A549 (cell line): ENCODE data around the gene MMP24OS. TPM values are rescaled to one million over a fixed set of nuclear protein-coding genes. Genes with fewer than 3 reads are reported as not detected.
A peak's percentile ranks its signal among the peaks of the same experiment; 100 is the strongest.

ENCODE experiments used
- ATAC-seq, 2 experiments: fragments of 200-7000 bp in 1 of 2; fragments of >200 bp in 1 of 2; cut with Nextera tagmentation in 1 of 2; cut with Tn5 transposase in 1 of 2; 3 replicates each; pipeline versions ENCODE4 v1.8.0 to v1.9.1; 2018 to 2020; ENCODE audit warnings: mild to moderate bottlenecking in 1 of 2, moderate library complexity in 1 of 2
- CTCF ChIA-PET: fragments of 300-600 bp; sonication (Branson Sonifier 250); formaldehyde crosslinking; extraction: SDS; loops from one replicate; lab custom pipeline; 2021; ENCODE audit warnings: antibody characterized with exemption, inconsistent platforms; lab: Yijun Ruan, JAX
- POLR2A ChIA-PET: fragments of 350-600 bp; formaldehyde crosslinking; extraction: SDS; loops from one replicate; lab custom pipeline; 2021; ENCODE audit warnings: antibody characterized with exemption, inconsistent platforms; lab: Yijun Ruan, JAX
- DNase-seq, 2 experiments: peaks; one replicate each; pipeline versions ENCODE4 v3.0.0 to v3.0.0-alpha.2; 2011 to 2016; ENCODE audit warnings: low read depth in 1 of 2, low spot score in 1 of 2
- FAIRE-seq: peaks from 2 replicates; lab custom pipeline; 2011; peaks lifted over from hg19 to GRCh38; lab: Jason Lieb, UNC
- H3K27ac ChIP-seq, 2 experiments: fragments of >200 bp; sonication (Bioruptor Twin); formaldehyde crosslinking; 3 replicates each; pipeline ENCODE4 v1.5.1; 2016 to 2017
- H3K4me1 ChIP-seq: fragments of >200 bp; sonication (Bioruptor Twin); formaldehyde crosslinking; 3 replicates; pipeline ENCODE4 v1.6.1; 2016
- H3K4me2 ChIP-seq: fragments of >200 bp; sonication (Bioruptor Twin); formaldehyde crosslinking; 3 replicates; pipeline ENCODE4 v1.6.1; 2016
- H3K4me3 ChIP-seq: fragments of >200 bp; sonication (Bioruptor Twin); formaldehyde crosslinking; 3 replicates; pipeline ENCODE4 v1.5.1; 2016
- H3K9me3 ChIP-seq: fragments of >200 bp; sonication (Bioruptor Twin); formaldehyde crosslinking; 3 replicates; pipeline ENCODE4 v1.6.1; 2016
- BCL3 ChIP-seq: fragments of >200 bp; sonication (Bioruptor Twin); formaldehyde crosslinking; IDR thresholded peaks from 3 replicates; pipeline ENCODE4 v1.6.1; 2016
- CBX2 ChIP-seq: fragments of 200-600 bp; sonication (generic); IDR thresholded peaks from 2 replicates; pipeline ENCODE4 v1.6.1; 2016; ENCODE audit warnings: low read depth, mild to moderate bottlenecking, borderline replicate concordance
- CBX8 ChIP-seq: fragments of 200-600 bp; sonication (generic); IDR thresholded peaks from 2 replicates; pipeline ENCODE4 v1.6.1; 2016
- CHD2 ChIP-seq: fragments of 150-350 bp; IDR thresholded peaks from 2 replicates; pipeline ENCODE4 v1.6.1; 2014; ENCODE audit warnings: low read length; ENCODE audit not compliant: partially characterized antibody
- E2F6 ChIP-seq: IDR thresholded peaks from 2 replicates; pipeline ENCODE4 v1.6.1; 2012; ENCODE audit warnings: low read depth, borderline replicate concordance
- EHMT2 ChIP-seq: fragments of 200-600 bp; sonication (generic); IDR thresholded peaks from 2 replicates; pipeline ENCODE4 v1.6.1; 2016; ENCODE audit warnings: antibody characterized with exemption, low read depth, mild to moderate bottlenecking, moderate library complexity
- ELK1 ChIP-seq: fragments of 150-350 bp; IDR thresholded peaks from 2 replicates; pipeline ENCODE4 v1.6.1; 2014; ENCODE audit warnings: low read depth, mild to moderate bottlenecking, low read length
- FOSB ChIP-seq: fragments of 250-450 bp; sonication (Bioruptor Pico); IDR thresholded peaks from 2 replicates; pipeline ENCODE4 v1.5.0; 2020; ENCODE audit warnings: mild to moderate bottlenecking, moderate library complexity
- HEYL ChIP-seq: fragments of 250-450 bp; sonication (Bioruptor Pico); IDR thresholded peaks from 2 replicates; pipeline ENCODE4 v1.8.0; 2021; ENCODE audit warnings: mild to moderate bottlenecking, moderate library complexity
- HOXA7 ChIP-seq: fragments of 250-450 bp; sonication (Bioruptor Pico); IDR thresholded peaks from 2 replicates; pipeline ENCODE4 v1.5.0; 2020; ENCODE audit warnings: mild to moderate bottlenecking, moderate library complexity
- HOXB13 ChIP-seq: fragments of 250-450 bp; sonication (Bioruptor Pico); IDR thresholded peaks from 2 replicates; pipeline ENCODE4 v1.5.0; 2020; ENCODE audit warnings: low read depth, mild to moderate bottlenecking, moderate library complexity
- MAZ ChIP-seq: fragments of 150-350 bp; IDR thresholded peaks from 2 replicates; pipeline ENCODE4 v1.6.1; 2014; ENCODE audit warnings: antibody characterized with exemption, low read depth, low read length, borderline replicate concordance
- NR3C1 ChIP-seq: fragments of >200 bp; sonication (Bioruptor Twin); formaldehyde crosslinking; IDR thresholded peaks from 3 replicates; pipeline ENCODE4 v1.6.1; 2017
- PBX3 ChIP-seq: IDR thresholded peaks from 2 replicates; pipeline ENCODE4 v1.6.1; 2012
- POLR2AphosphoS2 ChIP-seq: conservative IDR thresholded peaks from 2 replicates; pipeline ENCODE4 v1.6.1; 2012; ENCODE audit warnings: low read length, improper control_type of control experiment, inconsistent platforms
- RAD21 ChIP-seq, 2 experiments: fragments of >200 bp in 1 of 2; sonication (Bioruptor Twin) in 1 of 2; formaldehyde crosslinking in 1 of 2; IDR thresholded peaks in 1 of 2; conservative IDR thresholded peaks in 1 of 2; 2 replicates in 1 of 2; 3 replicates in 1 of 2; pipeline ENCODE4 v1.6.1; 2012 to 2018; ENCODE audit warnings: inconsistent platforms in 1 of 2
- RARB ChIP-seq: fragments of 250-450 bp; sonication (Bioruptor Pico); IDR thresholded peaks from 2 replicates; pipeline ENCODE4 v1.8.0; 2021; ENCODE audit warnings: mild to moderate bottlenecking, moderate library complexity
- RCOR1 ChIP-seq: fragments of 150-350 bp; IDR thresholded peaks from 2 replicates; pipeline ENCODE4 v1.6.1; 2014; ENCODE audit warnings: antibody characterized with exemption, low read length, low read depth
- RNF2 ChIP-seq: fragments of 200-600 bp; sonication (generic); IDR thresholded peaks from 2 replicates; pipeline ENCODE4 v1.6.1; 2016; ENCODE audit warnings: low read depth, mild to moderate bottlenecking, antibody characterized with exemption, moderate library complexity, borderline replicate concordance
- SREBF2 ChIP-seq: fragments of 450-650 bp; IDR thresholded peaks from 2 replicates; pipeline ENCODE4 v1.6.1; 2014; ENCODE audit warnings: mild to moderate bottlenecking, moderate library complexity
- TP53 ChIP-seq: fragments of 250-450 bp; sonication (Bioruptor Pico); IDR thresholded peaks from 2 replicates; pipeline ENCODE4 v1.5.0; 2021; ENCODE audit warnings: mild to moderate bottlenecking, moderate library complexity
- USF2 ChIP-seq: fragments of 450-650 bp; IDR thresholded peaks from 2 replicates; pipeline ENCODE4 v1.6.1; 2014; ENCODE audit warnings: antibody characterized with exemption
- ZC3H11A ChIP-seq: fragments of 450-650 bp; IDR thresholded peaks from 2 replicates; pipeline ENCODE4 v1.6.1; 2014; ENCODE audit warnings: antibody characterized with exemption, mild to moderate bottlenecking
- ZNF302 ChIP-seq: fragments of 250-450 bp; sonication (Bioruptor Pico); IDR thresholded peaks from 2 replicates; pipeline ENCODE4 v1.9.0; 2021; ENCODE audit warnings: inconsistent platforms, mild to moderate bottlenecking, moderate library complexity
- ZSCAN20 ChIP-seq: fragments of 250-450 bp; sonication (Bioruptor Pico); IDR thresholded peaks from 2 replicates; pipeline ENCODE4 v1.8.0; 2022; ENCODE audit warnings: mild to moderate bottlenecking, moderate library complexity
- WGBS: methylation state at CpG from one replicate; pipeline ENCODE4 v1.1.6; 2017; ENCODE audit errors: missing lambda C conversion rate; 5-methylcytosine and 5-hydroxymethylcytosine counted together
- polyA plus RNA-seq, 4 experiments: library from polyadenylated mRNA; depleted of rRNA in 3 of 4; stranded (reverse); fragments of >200 nt; fragmentation: RNase III in 1 of 4; extraction: RNeasy Plus Mini Kit Qiagen cat#74134 plus additional on column Dnase treatment in 1 of 4; gene quantifications; 2 replicates in 3 of 4; 3 replicates in 1 of 4; pipeline ENCODE4 v1.2.3, GENCODE V29; 2011 to 2017

The MMP24OS gene
- polyA plus RNA-seq, 2 of the 4 experiments (the other 2 are of a cell fraction): 13.6 to 40.5 TPM

GRCh38 chr20:35297155-35297554, 19.2 kb upstream of the MMP24OS start:
- TF ChIP-seq MAZ (no peak), RCOR1 (no peak), POLR2AphosphoS2 (no peak), TP53 (CRISPR knock-in tag) (no peak), NR3C1 (no peak), ZC3H11A (no peak), EHMT2 (no peak), RARB (CRISPR knock-in tag) (no peak), BCL3 (no peak)

GRCh38 chr20:35296101-35296554, 18.2 kb upstream of the MMP24OS start:
- ChIA-PET POLR2A (no interaction called here), CTCF (interaction anchor here (0.7 to 14.7 kb wide), 5 partner anchors 9 to 475 kb away, joined by 3 to 267 read pairs (median 138); partner anchors contain the start of gene GDF5)
- DNase-seq (no peak), ATAC-seq (no peak; a peak in 1 of 6 replicates), FAIRE-seq (no peak)
- Histone ChIP-seq H3K4me2 (no peak overlapping the region), H3K9me3 (no peaks in the 10 kb centered on the region), H3K27ac (no peak overlapping the region), H3K4me1 (peaks cover 4% of the 10 kb centered on the region; the same call in 1 of the 3 replicates), H3K4me3 (no peak overlapping the region)
- WGBS: 82% methylated on average over 8 of the region's 9 CpGs
- TF ChIP-seq RNF2: no peak
- no peak for TF ChIP-seq RAD21 (conservative IDR thresholded peaks at IDR 0.05 in 1 of 2, IDR thresholded peaks at IDR 0.05 in 1 of 2)
- TF ChIP-seq ZSCAN20 (CRISPR knock-in tag): no peak
- no peak for TF ChIP-seq HOXB13 (CRISPR knock-in tag)
- TF ChIP-seq FOSB (CRISPR knock-in tag): no peak
- TF ChIP-seq MAZ: no peak
- no peak for TF ChIP-seq NR3C1
- no peak for TF ChIP-seq ZNF302 (CRISPR knock-in tag)
- TF ChIP-seq HEYL: no peak
- no peak for TF ChIP-seq CBX2
- TF ChIP-seq CHD2: no peak
- TF ChIP-seq CBX8: no peak
- TF ChIP-seq ELK1: no peak
- no peak for TF ChIP-seq E2F6
- TF ChIP-seq PBX3: no peak
- TF ChIP-seq USF2: no peak
- TF ChIP-seq SREBF2: no peak
- no peak for TF ChIP-seq HOXA7 (CRISPR knock-in tag)

More at GRCh38 chr20:35297155-35297554, 19.2 kb upstream of the MMP24OS start:
- ChIA-PET CTCF (interaction anchor here (0.7 to 14.7 kb wide), 6 partner anchors 33 to 322 kb away, joined by 3 to 267 read pairs (median 11); partner anchors contain the start of genes EDEM2 and GDF5), POLR2A (interaction anchor here (1.0 kb wide), 1 partner anchor 8 kb away, joined by 4 read pairs; no protein-coding TSS in a partner anchor)
- WGBS: 64% methylated on average over 8 of the region's 8 CpGs
- Histone ChIP-seq H3K27ac (no peak overlapping the region), H3K4me3 (no peak overlapping the region), H3K4me2 (no peak overlapping the region), H3K4me1 (peaks cover 5% of the 10 kb centered on the region; the same call in 2 of the 3 replicates), H3K9me3 (no peaks in the 10 kb centered on the region)
- ATAC-seq (peak; percentile 52 to 67; a peak in 5 of 6 replicates), DNase-seq (peak in 1 of 2 experiments; percentile 40), FAIRE-seq (no peak)
